Stimulated activated naive B cell treated with anti-CD40 and anti-IgM and Interleukin-4, amounts not matched to agents 10 μg/mL and 1 μg/mL and 100 μg/mL, for 72 hours (primary cell): ENCODE results near the gene LDLRAD4.
"Not testable (repeated sequence)": the region's sequence is repeated elsewhere in the genome, so short reads cannot be mapped to it uniquely, and the experiment has no call there.

Experiments
- ATAC-seq, 2 donors: fragments of 150-1000 bp; cut with Tn5 transposase; replicated peaks; 2 replicates each; pipeline ENCODE4 v1.10.0; 2021; ENCODE audit warnings: moderate library complexity in 1 of 2
- DNase-seq: peaks from one replicate; pipeline ENCODE4 v3.0.0; 2021
- H3K27ac Mint-ChIP-seq: one replicate; pipeline ENCODE4 v1.8.0; 2022; ENCODE audit warnings: mild to moderate bottlenecking, mixed read lengths
- H3K27me3 Mint-ChIP-seq, 2 donors: one replicate each; pipeline ENCODE4 v1.8.0; 2022; ENCODE audit warnings: mixed read lengths in 2 of 2
- H3K36me3 Mint-ChIP-seq, 2 donors: one replicate each; pipeline ENCODE4 v1.8.0; 2022; ENCODE audit warnings: mixed read lengths in 2 of 2, mild to moderate bottlenecking in 1 of 2
- H3K4me1 Mint-ChIP-seq, 2 donors: one replicate each; pipeline ENCODE4 v1.8.0; 2022; ENCODE audit warnings: mixed read lengths in 2 of 2, mild to moderate bottlenecking in 1 of 2
- H3K4me3 Mint-ChIP-seq, 2 donors: one replicate each; pipeline ENCODE4 v1.8.0; 2022; ENCODE audit warnings: mild to moderate bottlenecking in 2 of 2, mixed read lengths in 2 of 2, moderate library complexity in 1 of 2
- H3K9me3 Mint-ChIP-seq, 2 donors: one replicate each; pipeline ENCODE4 v1.8.0; 2022; ENCODE audit warnings: mixed read lengths in 2 of 2, mild to moderate bottlenecking in 1 of 2

The LDLRAD4 gene

DNA sequence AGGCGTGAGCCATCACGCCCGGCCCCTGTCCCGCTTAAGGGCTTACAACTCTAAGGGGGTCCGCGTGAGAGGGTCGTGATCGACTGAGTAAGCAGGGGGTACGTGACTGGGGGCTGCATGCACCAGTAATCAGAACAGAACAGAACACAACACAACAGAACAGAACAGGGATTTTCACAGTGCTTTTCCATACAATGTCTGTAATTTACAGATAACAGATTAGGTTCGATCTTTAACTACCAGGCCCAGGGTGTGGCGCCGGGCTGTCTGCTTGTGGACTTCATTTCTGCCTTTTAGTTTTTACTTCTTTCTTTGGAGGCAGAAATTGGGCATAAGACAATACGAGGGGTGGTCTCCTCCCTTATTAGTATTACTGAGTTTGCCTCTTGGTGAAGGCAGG lies 458.8 kb downstream of the LDLRAD4 start:
- not testable (repeated sequence) for ATAC-seq, H3K9me3 Mint-ChIP-seq, H3K4me3 Mint-ChIP-seq, H3K27me3 Mint-ChIP-seq, DNase-seq, H3K27ac Mint-ChIP-seq
- Mint-ChIP-seq H3K36me3 (peaks cover 9 to 11% of the 10 kb centered on the region in 2 donors), H3K4me1 (peaks cover 9 to 17% of the 10 kb centered on the region in 2 donors)

DNA sequence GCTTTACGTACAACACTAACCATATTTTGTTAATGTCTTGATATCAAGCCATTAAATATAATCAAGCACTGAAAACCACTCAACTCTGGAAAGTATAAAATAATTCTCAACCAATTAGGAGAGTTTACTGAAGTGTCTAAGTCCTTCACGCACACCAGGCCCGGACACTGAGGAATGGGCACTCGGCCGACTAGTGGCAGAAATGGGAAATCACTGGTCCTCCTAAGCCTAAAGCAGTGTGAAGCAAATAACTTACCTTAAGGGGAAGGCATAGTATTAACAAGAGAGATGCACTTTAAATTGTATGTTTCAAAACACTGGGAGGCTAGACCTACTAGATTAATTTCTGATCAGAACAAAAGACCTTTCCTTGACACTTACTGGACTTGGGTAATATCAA lies 462.1 kb downstream of the LDLRAD4 start:
- Mint-ChIP-seq H3K4me1 (peaks cover 16 to 21% of the 10 kb centered on the region in 2 donors), H3K9me3 (no peaks in the 10 kb centered on the region), H3K4me3 (no peak overlapping the region), H3K27me3 (no peaks in the 10 kb centered on the region), H3K36me3 (peaks cover 8 to 17% of the 10 kb centered on the region in 2 donors), H3K27ac (no peak overlapping the region)
- DNase-seq (no peak), ATAC-seq (peak in 1 of 2 donors; percentile 33)

DNA sequence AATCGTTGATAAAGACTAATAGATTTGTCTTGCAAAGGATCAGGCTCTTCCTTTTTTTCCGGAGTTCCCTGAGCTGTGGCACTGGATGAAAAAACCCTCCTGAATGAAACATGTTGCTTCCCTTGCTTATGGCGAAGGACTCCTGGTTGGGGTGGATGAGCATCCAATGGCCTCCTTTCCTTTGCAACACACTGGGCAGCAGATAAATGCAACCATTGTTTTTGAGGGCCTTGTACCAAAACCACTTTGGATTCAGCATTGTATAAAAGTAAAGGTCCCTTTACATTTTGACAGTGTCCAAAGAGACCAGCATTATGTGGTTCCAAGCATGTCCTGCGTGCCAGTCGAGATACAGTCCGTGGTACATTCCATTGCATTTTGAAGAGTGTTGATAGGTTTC lies 463.1 kb downstream of the LDLRAD4 start:
- peaks cover 7 to 12% of the 10 kb centered on the region in 2 donors for H3K36me3 Mint-ChIP-seq
- ATAC-seq (no peak), DNase-seq (no peak)
- no peak overlapping the region for H3K27ac Mint-ChIP-seq
- no peaks in the 10 kb centered on the region for H3K27me3 Mint-ChIP-seq
- no peaks in the 10 kb centered on the region for H3K9me3 Mint-ChIP-seq
- H3K4me1 Mint-ChIP-seq: peaks cover 19 to 25% of the 10 kb centered on the region in 2 donors
- H3K4me3 Mint-ChIP-seq: no peak overlapping the region

DNA sequence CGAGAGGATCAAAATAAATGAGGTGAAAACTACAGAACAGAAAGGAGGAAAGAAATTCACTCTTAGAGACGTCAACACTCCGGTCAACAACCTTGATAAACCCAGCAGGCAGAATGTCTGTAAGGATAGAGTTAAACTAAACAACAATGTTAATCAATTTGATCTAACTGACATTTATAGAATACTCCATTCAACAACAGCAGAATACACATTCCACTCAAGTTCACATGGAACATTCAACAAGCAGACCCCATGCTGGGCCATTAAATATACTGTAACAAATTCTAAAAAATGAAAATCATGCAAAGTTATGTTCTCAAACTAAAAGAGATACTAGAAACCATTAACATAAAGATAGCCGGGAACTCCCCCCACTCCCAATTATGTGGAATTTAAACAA lies 466.0 kb downstream of the LDLRAD4 start:
- Mint-ChIP-seq H3K36me3 (peaks cover 5 to 27% of the 10 kb centered on the region in 2 donors), H3K4me1 (peaks cover 8 to 17% of the 10 kb centered on the region in 2 donors), H3K9me3 (no peaks in the 10 kb centered on the region), H3K27me3 (no peaks in the 10 kb centered on the region), H3K4me3 (no peak overlapping the region), H3K27ac (no peak overlapping the region)
- DNase-seq (no peak), ATAC-seq (no peak)

DNA sequence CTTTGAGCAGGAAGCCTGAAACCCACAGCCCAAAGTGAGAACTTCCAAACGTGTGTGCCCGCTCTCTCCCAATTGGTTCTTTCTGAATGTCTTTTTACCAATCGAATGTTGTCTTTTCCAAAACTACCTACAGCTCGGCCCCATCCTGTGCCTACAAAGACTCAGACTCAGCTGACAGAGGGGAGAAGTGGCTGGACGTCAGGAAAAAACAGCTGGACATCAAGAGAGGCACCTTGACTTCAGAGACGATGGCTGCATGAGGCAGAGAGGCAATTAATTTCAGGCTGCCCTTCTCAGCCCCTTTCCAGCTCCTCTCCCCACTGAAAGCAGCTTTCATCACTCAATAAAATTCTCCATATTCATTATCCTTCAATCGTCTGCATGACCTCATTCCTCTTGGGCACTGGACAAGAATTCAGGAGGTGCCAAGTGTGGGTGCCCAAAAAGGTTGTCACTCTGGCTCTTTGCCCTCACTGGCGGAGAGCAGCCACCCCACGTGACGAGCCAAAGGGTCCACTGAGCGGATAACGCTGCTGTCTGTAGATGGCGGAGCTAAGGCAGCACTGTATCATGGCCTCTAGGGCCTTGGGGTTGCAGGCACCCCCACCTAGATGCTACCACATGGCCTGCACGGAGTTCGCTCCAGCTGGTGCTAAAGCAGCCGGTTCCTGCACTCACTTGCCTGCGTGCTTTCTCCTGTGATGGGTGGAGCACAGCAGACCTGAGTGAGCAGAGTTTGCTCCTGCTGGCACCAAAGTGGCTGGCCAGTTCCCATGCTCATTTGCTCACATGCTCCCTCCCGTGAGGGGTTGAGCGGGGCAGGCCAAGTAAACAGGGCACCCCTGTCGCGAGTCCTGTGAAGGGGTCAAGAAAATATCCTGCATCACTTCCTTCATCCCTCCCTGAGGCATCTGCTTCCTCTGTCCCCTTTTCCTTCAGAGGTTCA lies 469.9 kb downstream of the LDLRAD4 start:
- Mint-ChIP-seq H3K27ac (no peak overlapping the region), H3K27me3 (no peaks in the 10 kb centered on the region), H3K4me1 (peaks cover 24 to 28% of the 10 kb centered on the region in 2 donors), H3K4me3 (no peak overlapping the region), H3K36me3 (peaks cover 8 to 30% of the 10 kb centered on the region in 2 donors), H3K9me3 (peaks cover 3 to 12% of the 10 kb centered on the region in 2 donors)
- ATAC-seq: no peak
- no peak for DNase-seq

DNA sequence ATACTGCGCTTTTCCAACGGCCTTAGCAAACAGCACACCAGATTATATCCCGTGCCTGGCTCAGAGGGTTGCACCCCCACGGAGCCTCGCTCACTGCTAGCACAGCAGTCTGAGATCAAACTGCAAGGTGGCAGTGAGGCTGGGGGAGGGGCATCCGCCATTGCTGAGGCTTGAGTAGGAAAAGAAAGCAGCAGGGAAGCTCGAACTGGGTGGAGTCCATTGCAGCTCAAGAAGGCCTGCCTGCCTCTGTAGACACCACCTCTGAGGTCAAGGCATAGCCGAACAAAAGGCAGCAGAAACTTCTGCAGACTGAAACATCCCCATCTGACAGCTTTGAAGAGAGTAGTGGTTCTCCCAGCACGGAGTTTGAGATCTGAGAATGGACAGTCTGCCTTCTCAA lies 471.5 kb downstream of the LDLRAD4 start:
- Mint-ChIP-seq H3K4me1 (peaks cover 25 to 36% of the 10 kb centered on the region in 2 donors), H3K9me3 (peaks cover 3 to 12% of the 10 kb centered on the region in 2 donors)
- not testable (repeated sequence) for H3K4me3 Mint-ChIP-seq

DNA sequence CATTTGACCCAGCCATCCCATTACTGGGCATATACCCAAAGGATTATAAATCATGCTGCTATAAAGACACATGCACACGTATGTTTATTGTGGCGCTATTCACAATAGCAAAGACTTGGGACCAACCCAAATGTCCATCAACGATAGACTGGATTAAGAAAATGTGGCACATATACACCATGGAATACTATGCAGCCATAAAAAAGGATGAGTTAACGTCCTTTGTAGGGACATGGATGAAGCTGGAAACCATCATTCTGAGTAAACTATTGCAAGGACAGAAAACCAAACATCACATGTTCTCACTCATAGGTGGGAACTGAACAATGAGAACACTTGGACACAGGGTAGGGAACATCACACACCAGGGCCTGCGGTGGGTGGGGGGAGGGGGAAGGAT lies 476.8 kb downstream of the LDLRAD4 start:
- Mint-ChIP-seq H3K4me1 (peaks cover 24 to 44% of the 10 kb centered on the region in 2 donors), H3K9me3 (peaks cover 3 to 12% of the 10 kb centered on the region in 2 donors), H3K36me3 (peaks cover 12 to 28% of the 10 kb centered on the region in 2 donors)
- DNase-seq, ATAC-seq, H3K27ac Mint-ChIP-seq, H3K27me3 Mint-ChIP-seq, H3K4me3 Mint-ChIP-seq: not testable (repeated sequence)

More for the DNA sequence above, 471.5 kb downstream of the LDLRAD4 start:
- H3K27ac Mint-ChIP-seq, H3K27me3 Mint-ChIP-seq, ATAC-seq, DNase-seq: not testable (repeated sequence)
- peaks cover 10 to 24% of the 10 kb centered on the region in 2 donors for H3K36me3 Mint-ChIP-seq

DNA sequence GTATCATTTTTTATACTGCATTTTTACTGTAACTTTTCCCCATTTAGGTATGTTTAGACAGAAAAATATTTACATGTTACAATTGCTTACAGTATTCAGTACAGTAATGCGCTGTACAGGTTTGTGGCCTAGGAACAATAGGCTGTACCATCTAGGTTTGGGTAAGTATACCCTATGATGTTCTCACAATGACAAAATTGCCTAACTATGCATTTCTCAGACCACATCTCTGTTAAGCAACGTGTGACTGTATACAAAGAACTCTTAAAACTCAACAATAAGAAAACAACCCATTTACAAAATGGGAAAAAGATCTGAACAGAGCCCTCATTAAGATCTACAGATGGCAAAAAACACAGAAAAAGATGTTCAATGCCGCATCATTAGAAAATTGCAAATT lies 478.4 kb downstream of the LDLRAD4 start:
- no peak overlapping the region for H3K27ac Mint-ChIP-seq

DNA sequence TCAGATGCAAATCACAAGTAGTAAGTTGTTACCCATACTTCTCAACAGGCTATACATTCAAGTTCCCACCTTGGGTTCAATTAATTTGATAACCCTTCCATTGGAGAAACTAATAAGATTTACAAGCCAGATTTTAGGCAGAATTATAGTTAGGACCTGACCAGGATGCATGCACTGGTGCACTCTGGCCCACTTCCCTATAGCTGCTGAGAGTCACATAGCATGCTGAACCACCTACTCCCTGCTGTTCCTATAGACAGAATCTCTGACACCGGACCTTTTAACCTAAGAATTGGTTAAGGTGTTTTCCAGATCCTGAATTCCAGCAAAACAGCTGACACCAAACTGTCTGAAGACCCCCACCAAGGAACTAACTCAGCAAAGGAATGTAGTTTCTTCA lies 481.6 kb downstream of the LDLRAD4 start:
- ATAC-seq (peak; percentile 99 to 100), DNase-seq (no peak)
- Mint-ChIP-seq H3K9me3 (peaks cover 0 to 3% of the 10 kb centered on the region in 2 donors), H3K4me1 (peaks cover 16 to 23% of the 10 kb centered on the region in 2 donors), H3K27me3 (no peaks in the 10 kb centered on the region), H3K36me3 (peaks cover 26 to 50% of the 10 kb centered on the region in 2 donors), H3K4me3 (no peak overlapping the region), H3K27ac (no peak overlapping the region)

More for the DNA sequence above, 478.4 kb downstream of the LDLRAD4 start:
- peaks cover 3 to 11% of the 10 kb centered on the region in 2 donors for H3K9me3 Mint-ChIP-seq
- ATAC-seq (no peak), DNase-seq (no peak)
- H3K36me3 Mint-ChIP-seq: peaks cover 23 to 40% of the 10 kb centered on the region in 2 donors
- H3K4me1 Mint-ChIP-seq: peaks cover 26 to 46% of the 10 kb centered on the region in 2 donors
- H3K4me3 Mint-ChIP-seq: no peak overlapping the region
- H3K27me3 Mint-ChIP-seq: no peaks in the 10 kb centered on the region
